ENCODE data around the gene KCNK3. TPM values are rescaled to one million over a fixed set of nuclear protein-coding genes. Genes with fewer than 3 reads are reported as not detected.

The KCNK3 gene
- polyA plus RNA-seq, 1 donor from 2014 or later: 12.9 TPM

- Histone ChIP-seq H3K79me2 (replicated peaks; ENCODE audit: insufficient read depth, low read length) (no peaks in the 10 kb centered on the region), H4K20me1 (ENCODE audit: insufficient read depth) (no peaks in the 10 kb centered on the region), H3F3A (ENCODE audit: insufficient read depth, low read length, poor library complexity, severe bottlenecking) (no peaks in the 10 kb centered on the region), H2AFZ (ENCODE audit: low read depth, low read length) (no peak overlapping the region), H3K9ac (ENCODE audit: low read length) (no peak overlapping the region), H3K9me2 (ENCODE audit: insufficient read depth, low read length) (no peaks in the 10 kb centered on the region), H3K36me3 (ENCODE audit: insufficient read depth, low read length) (no peaks in the 10 kb centered on the region), H3K4me3 (ENCODE audit: low read length) (no peak overlapping the region), H3K9me3 (ENCODE audit: low read length) (no peaks in the 10 kb centered on the region), H3K27ac (ENCODE audit: low read length) (no peak overlapping the region), H3K27me3 (ENCODE audit: insufficient read depth, low read depth, low read length) (no peaks in the 10 kb centered on the region), H3K4me2 (ENCODE audit: low read length) (no peak overlapping the region)
- TF ChIP-seq POLR2AphosphoS5 (IDR thresholded peaks at IDR 0.05): no peak
- TF ChIP-seq TAF1 (IDR thresholded peaks at IDR 0.05; ENCODE audit: low read depth): no peak
- no peak for TF ChIP-seq EZH2 (IDR thresholded peaks at IDR 0.05; ENCODE audit: borderline replicate concordance, insufficient read depth, low read length, poor library complexity, severe bottlenecking)
- TF ChIP-seq MXI1 (conservative IDR thresholded peaks at IDR 0.05; ENCODE audit: poor library complexity, severe bottlenecking): no peak
- TF ChIP-seq REST (IDR thresholded peaks at IDR 0.05; ENCODE audit: borderline replicate concordance): no peak
- no peak for TF ChIP-seq CTCF (IDR thresholded peaks at IDR 0.05; ENCODE audit: poor library complexity, severe bottlenecking)
- TF ChIP-seq EP300 (conservative IDR thresholded peaks at IDR 0.05; ENCODE audit: poor library complexity, severe bottlenecking): no peak
- TF ChIP-seq SMC3 (conservative IDR thresholded peaks at IDR 0.05; ENCODE audit: poor library complexity): no peak
- TF ChIP-seq RAD21 (conservative IDR thresholded peaks at IDR 0.05): no peak
Observed at GRCh38 chr2:26723991-26724750, 31.6 kb downstream of the KCNK3 start.

- Histone ChIP-seq H3K27ac (ENCODE audit: low read length) (no peak overlapping the region), H3K27me3 (ENCODE audit: insufficient read depth, low read depth, low read length) (no peaks in the 10 kb centered on the region), H3K4me3 (ENCODE audit: low read length) (no peak overlapping the region), H4K20me1 (ENCODE audit: insufficient read depth) (no peaks in the 10 kb centered on the region), H3K9me2 (ENCODE audit: insufficient read depth, low read length) (no peaks in the 10 kb centered on the region), H3K4me2 (ENCODE audit: low read length) (no peak overlapping the region), H3K9me3 (ENCODE audit: low read length) (no peaks in the 10 kb centered on the region), H3F3A (ENCODE audit: insufficient read depth, low read length, poor library complexity, severe bottlenecking) (no peaks in the 10 kb centered on the region), H3K79me2 (replicated peaks; ENCODE audit: insufficient read depth, low read length) (no peaks in the 10 kb centered on the region), H2AFZ (ENCODE audit: low read depth, low read length) (no peak overlapping the region), H3K9ac (ENCODE audit: low read length) (no peak overlapping the region), H3K36me3 (ENCODE audit: insufficient read depth, low read length) (no peaks in the 10 kb centered on the region)
- TF ChIP-seq RAD21 (conservative IDR thresholded peaks at IDR 0.05) (no peak), REST (IDR thresholded peaks at IDR 0.05; ENCODE audit: borderline replicate concordance) (no peak), POLR2AphosphoS5 (IDR thresholded peaks at IDR 0.05) (no peak), CTCF (IDR thresholded peaks at IDR 0.05; ENCODE audit: poor library complexity, severe bottlenecking) (no peak), EZH2 (IDR thresholded peaks at IDR 0.05; ENCODE audit: borderline replicate concordance, insufficient read depth, low read length, poor library complexity, severe bottlenecking) (no peak), SMC3 (conservative IDR thresholded peaks at IDR 0.05; ENCODE audit: poor library complexity) (no peak), TAF1 (IDR thresholded peaks at IDR 0.05; ENCODE audit: low read depth) (no peak), MXI1 (conservative IDR thresholded peaks at IDR 0.05; ENCODE audit: poor library complexity, severe bottlenecking) (no peak), EP300 (conservative IDR thresholded peaks at IDR 0.05; ENCODE audit: poor library complexity, severe bottlenecking) (no peak)
Observed at GRCh38 chr2:26724784-26725520, 32.4 kb downstream of the KCNK3 start.
